K562 (cell line): ENCODE data around the gene ULK2. TPM values are rescaled to one million over a fixed set of nuclear protein-coding genes. Genes with fewer than 3 reads are reported as not detected.

ENCODE experiments used
- ATAC-seq: fragments of 200-7000 bp; cut with Tn5 transposase; 3 replicates; pipeline ENCODE4 v1.9.1; 2020; ENCODE audit warnings: moderate library complexity
- BruUV-seq: library from RNA; stranded (reverse); fragments of 400-500 nt; replicated peaks from 2 replicates; lab custom pipeline; 2021; lab: Mats Ljungman, UMichigan
- CTCF ChIA-PET: fragments of 300-600 bp; formaldehyde crosslinking; extraction: SDS; loops from one replicate; lab custom pipeline; 2021; ENCODE audit warnings: low intra/inter-chr PET ratio; lab: Yijun Ruan, JAX
- POLR2A ChIA-PET: fragments of 300-600, 350-650 bp; sonication (Branson Sonifier 250); formaldehyde crosslinking; extraction: SDS; loops from one replicate; lab custom pipeline; 2021; ENCODE audit warnings: antibody characterized with exemption, inconsistent platforms; lab: Yijun Ruan, JAX
- DNase-seq, 4 experiments: peaks; one replicate each; pipeline versions ENCODE4 v3.0.0 to v3.0.0-alpha.2; 2011 to 2018; ENCODE audit warnings: low spot score in 3 of 4, mixed read lengths in 3 of 4; ENCODE audit errors: extremely low read depth in 1 of 4
- FAIRE-seq: peaks from 2 replicates; lab custom pipeline; 2011; peaks lifted over from hg19 to GRCh38; lab: Jason Lieb, UNC
- H2AFZ ChIP-seq: 2 replicates; pipeline ENCODE4 v1.6.0; 2011; ENCODE audit warnings: low read depth, low read length, control low read depth, inconsistent platforms
- H3K27ac ChIP-seq: fragments of 200-600 bp; 3 replicates; pipeline ENCODE4 v1.8.0; 2011; ENCODE audit warnings: low read depth, mild to moderate bottlenecking, control low read depth, inconsistent platforms, low read length, moderate library complexity, mixed read lengths; ENCODE audit errors: extremely low read depth
- H3K27me3 ChIP-seq, 2 experiments: fragments of 300-600 bp in 1 of 2; 2 replicates in 1 of 2; 3 replicates in 1 of 2; pipeline versions ENCODE4 v1.6.0 to v1.8.0; 2011; ENCODE audit warnings: inconsistent platforms in 2 of 2, low read length in 2 of 2, mild to moderate bottlenecking in 1 of 2, mixed read lengths in 1 of 2, moderate library complexity in 1 of 2; ENCODE audit not compliant: control insufficient read depth in 2 of 2, insufficient read depth in 2 of 2
- H3K36me3 ChIP-seq: fragments of 300-600 bp; 3 replicates; pipeline ENCODE4 v1.8.0; 2011; ENCODE audit warnings: mild to moderate bottlenecking, low read length, inconsistent platforms; ENCODE audit not compliant: control insufficient read depth, insufficient read depth
- H3K4me1 ChIP-seq, 2 experiments: fragments of 200-600 bp in 1 of 2; replicated peaks in 1 of 2; 2 replicates in 1 of 2; 3 replicates in 1 of 2; pipeline versions ENCODE4 v1.5.1 to v1.8.0; 2011; ENCODE audit warnings: inconsistent platforms in 2 of 2, low read length in 2 of 2, mild to moderate bottlenecking in 1 of 2, mixed read lengths in 1 of 2, moderate library complexity in 1 of 2; ENCODE audit not compliant: control insufficient read depth in 2 of 2, insufficient read depth in 2 of 2
- H3K4me2 ChIP-seq: 2 replicates; pipeline ENCODE4 v1.6.1; 2011; ENCODE audit warnings: low read length, control low read depth, inconsistent platforms, mixed read lengths; ENCODE audit not compliant: insufficient read depth
- H3K4me3 ChIP-seq: fragments of 200-600 bp; sonication (generic), shearing (Covaris generic); 2 replicates; pipeline ENCODE4 v1.5.1; 2016; ENCODE audit warnings: control low read depth, inconsistent platforms
- H3K79me2 ChIP-seq: fragments of 200-600 bp; 3 replicates; pipeline ENCODE4 v1.8.0; 2011; ENCODE audit warnings: low read length, inconsistent platforms; ENCODE audit not compliant: control insufficient read depth, insufficient read depth
- H3K9ac ChIP-seq, 2 experiments: 2 replicates each; pipeline versions ENCODE4 v1.6.0 to v1.6.1; 2011; ENCODE audit warnings: low read depth in 2 of 2, low read length in 2 of 2, control low read depth in 1 of 2, inconsistent platforms in 1 of 2, mild to moderate bottlenecking in 1 of 2, mixed read lengths in 1 of 2; ENCODE audit not compliant: insufficient read depth in 1 of 2
- H3K9me1 ChIP-seq: one replicate; pipeline ENCODE4 v1.6.0; 2011; ENCODE audit warnings: inconsistent platforms, mild to moderate bottlenecking, low read length, moderate library complexity; ENCODE audit not compliant: control insufficient read depth, insufficient read depth
- H3K9me3 ChIP-seq: replicated peaks from 2 replicates; pipeline ENCODE4 v1.5.1; 2011; ENCODE audit warnings: low read depth, low read length, inconsistent platforms; ENCODE audit not compliant: control insufficient read depth, insufficient read depth
- H4K20me1 ChIP-seq: replicated peaks from 2 replicates; pipeline ENCODE4 v1.6.1; 2011; ENCODE audit warnings: low read length, inconsistent platforms, mixed read lengths; ENCODE audit not compliant: control insufficient read depth, insufficient read depth
- CBFA2T3 ChIP-seq: fragments of 450-650 bp; IDR thresholded peaks from 2 replicates; pipeline ENCODE4 v1.6.1; 2017
- HDAC6 ChIP-seq: IDR thresholded peaks from 2 replicates; pipeline ENCODE4 v1.6.1; 2012; ENCODE audit warnings: low read depth, mild to moderate bottlenecking, control low read depth, inconsistent platforms, low read length, moderate library complexity
- IRF2 ChIP-seq: sonication (generic); formaldehyde crosslinking; IDR thresholded peaks from 2 replicates; pipeline ENCODE4 v1.8.1; 2022; ENCODE audit warnings: mild to moderate bottlenecking, missing genetic modification reagents
- NFIC ChIP-seq: fragments of 450-650 bp; IDR thresholded peaks from 2 replicates; pipeline ENCODE4 v1.6.1; 2017; ENCODE audit warnings: mild to moderate bottlenecking, inconsistent platforms
- NONO ChIP-seq, 2 experiments: fragments of 200-400 bp in 1 of 2; fragments of 450-650 bp in 1 of 2; formaldehyde crosslinking in 1 of 2; IDR thresholded peaks; 2 replicates each; pipeline ENCODE4 v1.6.1; 2017; ENCODE audit warnings: low read depth in 2 of 2, mild to moderate bottlenecking in 2 of 2, moderate library complexity in 2 of 2, low read length in 1 of 2
- NR3C1 ChIP-seq: sonication (generic); formaldehyde crosslinking; IDR thresholded peaks from 2 replicates; pipeline ENCODE4 v1.8.1; 2022; ENCODE audit warnings: missing genetic modification reagents
- RBBP5 ChIP-seq: fragments of 200-600 bp; sonication (generic); IDR thresholded peaks from 2 replicates; pipeline ENCODE4 v1.6.1; 2012; ENCODE audit warnings: borderline replicate concordance, mild to moderate bottlenecking, low read length, control low read depth, inconsistent platforms; ENCODE audit not compliant: insufficient read depth, poor library complexity, severe bottlenecking
- ZBTB49 ChIP-seq: sonication (generic); formaldehyde crosslinking; IDR thresholded peaks from 2 replicates; pipeline ENCODE4 v1.8.0; 2022; ENCODE audit warnings: missing genetic modification reagents, mild to moderate bottlenecking, borderline replicate concordance
- ZNF146 ChIP-seq: IDR thresholded peaks from one replicate; pipeline ENCODE4 v1.6.1; 2018; ENCODE audit warnings: missing compliant biosample characterization; ENCODE audit not compliant: unreplicated experiment
- ZNF316 ChIP-seq: fragments of 450-650 bp; IDR thresholded peaks from 2 replicates; pipeline ENCODE4 v1.6.1; 2016
- ZSCAN32 ChIP-seq: fragments of 450-650 bp; formaldehyde crosslinking; IDR thresholded peaks from 2 replicates; pipeline ENCODE4 v1.4.0; 2020; ENCODE audit warnings: mild to moderate bottlenecking, moderate library complexity
- WGBS: fragments of 100-300 bp; shearing (Covaris generic); methylation state at CpG from one replicate; pipeline ENCODE4 v1.1.6; 2016; ENCODE audit warnings: low coverage, mixed read lengths; ENCODE audit not compliant: insufficient coverage; ENCODE audit errors: missing lambda C conversion rate; 5-methylcytosine and 5-hydroxymethylcytosine counted together
- in situ Hi-C: fragments of 300-500 bp; cut with MboI; formaldehyde crosslinking; loops from 4 replicates; pipeline ENCODE4 v1.15.0; 2018; ENCODE audit warnings: inconsistent platforms, mixed read lengths
- intact Hi-C: fragments of 100-400 bp; cut with micrococcal nuclease; formaldehyde crosslinking; loops from 2 replicates; pipeline ENCODE4 v1.14.2; 2022
- polyA plus RNA-seq, 8 experiments: library from polyadenylated mRNA; depleted of rRNA in 4 of 8; stranded (reverse) in 5 of 8; unstranded in 3 of 8; fragments of >200 nt; fragmentation: Nextera tagmentation in 2 of 8; fragmentation: Illumina TruSeq in 1 of 8; extraction: Ambion mirVana in 2 of 8; extraction: Trizol in 1 of 8; gene quantifications; 2 replicates each; pipeline versions ENCODE4 v1.2.1 to v1.2.3, GENCODE V29; 2011 to 2014; ENCODE audit warnings: inconsistent platforms in 1 of 8, missing spikeins in 1 of 8
- total RNA-seq, 7 experiments: library from RNA; depleted of rRNA in 6 of 7; stranded (reverse); fragments of >200 nt in 6 of 7; fragmentation: Illumina TruSeq in 2 of 7; extraction: Trizol in 2 of 7; gene quantifications; 2 replicates each; pipeline versions ENCODE4 v1.2.1 to v1.2.3, GENCODE V29; 2011 to 2021; ENCODE audit warnings: low replicate concordance in 1 of 7

The ULK2 gene
- total and polyA plus RNA-seq, 9 of the 15 experiments (the other 6 are each of a cell fraction or from before 2014, with no cell fraction given): 0.01 to 0.18 (median 0.07) TPM; not detected in 5

- Histone ChIP-seq H3K4me1 (peaks cover 0 to 5% of the 10 kb centered on the region in 2 experiments; a peak in 1 of 5 replicates), H3K27me3 (peaks cover 7 to 47% of the 10 kb centered on the region in 2 experiments; a peak in 4 of 5 replicates), H3K27ac (no peak overlapping the region), H3K4me3 (no peak overlapping the region), H2AFZ (no peak overlapping the region), H3K9me1 (no peaks in the 10 kb centered on the region), H3K4me2 (no peak overlapping the region), H3K9me3 (no peaks in the 10 kb centered on the region), H3K36me3 (no peaks in the 10 kb centered on the region), H3K9ac (no peak overlapping the region), H3K79me2 (no peaks in the 10 kb centered on the region), H4K20me1 (no peaks in the 10 kb centered on the region)
- WGBS: 11% methylated on average over 8 of the region's 20 CpGs
- ATAC-seq: no peak
- FAIRE-seq: no peak
- TF ChIP-seq NFIC: no peak
- TF ChIP-seq ZNF316: no peak
- no peak for TF ChIP-seq ZBTB49 (CRISPR knock-in tag)
- no peak for TF ChIP-seq CBFA2T3
- no peak for TF ChIP-seq RBBP5
- TF ChIP-seq ZSCAN32 (CRISPR knock-in tag): no peak
- no peak for TF ChIP-seq NONO (IDR thresholded peaks at IDR 0.05; ENCODE audit: low read depth in 2 of 2, low read length in 1 of 2)
- TF ChIP-seq NR3C1 (CRISPR knock-in tag): no peak
- TF ChIP-seq ZNF146: no peak
- no peak for TF ChIP-seq IRF2
- TF ChIP-seq HDAC6: no peak
- CTCF ChIA-PET: no interaction called here
- POLR2A ChIA-PET: no interaction called here
- BruUV-seq: no TSS peak
- intact Hi-C loops: no loop called here
- in situ Hi-C loops: no loop called here
- DNase-seq: no peak
Measured at GRCh38 chr17:19746517-19746916, 121.2 kb downstream of the ULK2 start.
